HG03045 (cell line): Measurements from ENCODE around the gene CKAP5.

Experiments used
- ATAC-seq: cut with Tn5 transposase; IDR thresholded peaks from one replicate; pipeline ENCODE4 v1.9.1; 2021; ENCODE audit warnings: mild to moderate bottlenecking, moderate library complexity; ENCODE audit not compliant: unreplicated experiment

The CKAP5 gene

DNA sequence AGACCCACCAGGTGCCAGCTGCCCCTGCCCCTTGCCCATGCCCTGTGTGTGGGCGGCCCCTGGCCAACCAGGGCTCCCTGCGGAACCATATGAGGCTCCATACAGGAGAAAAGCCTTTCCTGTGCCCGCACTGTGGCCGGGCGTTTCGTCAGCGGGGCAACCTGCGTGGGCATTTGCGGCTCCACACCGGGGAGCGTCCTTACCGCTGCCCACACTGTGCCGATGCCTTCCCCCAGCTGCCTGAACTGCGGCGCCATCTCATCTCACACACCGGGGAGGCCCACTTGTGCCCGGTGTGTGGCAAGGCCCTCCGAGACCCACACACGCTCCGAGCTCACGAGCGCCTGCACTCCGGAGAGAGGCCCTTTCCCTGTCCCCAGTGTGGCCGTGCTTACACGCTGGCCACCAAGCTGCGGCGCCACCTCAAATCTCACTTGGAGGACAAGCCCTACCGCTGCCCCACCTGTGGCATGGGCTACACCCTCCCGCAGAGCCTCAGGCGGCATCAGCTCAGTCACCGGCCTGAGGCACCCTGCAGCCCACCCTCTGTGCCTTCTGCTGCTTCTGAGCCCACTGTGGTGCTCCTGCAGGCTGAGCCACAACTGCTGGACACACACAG, 140.9 kb downstream of the CKAP5 start:
- no peak for ATAC-seq

DNA sequence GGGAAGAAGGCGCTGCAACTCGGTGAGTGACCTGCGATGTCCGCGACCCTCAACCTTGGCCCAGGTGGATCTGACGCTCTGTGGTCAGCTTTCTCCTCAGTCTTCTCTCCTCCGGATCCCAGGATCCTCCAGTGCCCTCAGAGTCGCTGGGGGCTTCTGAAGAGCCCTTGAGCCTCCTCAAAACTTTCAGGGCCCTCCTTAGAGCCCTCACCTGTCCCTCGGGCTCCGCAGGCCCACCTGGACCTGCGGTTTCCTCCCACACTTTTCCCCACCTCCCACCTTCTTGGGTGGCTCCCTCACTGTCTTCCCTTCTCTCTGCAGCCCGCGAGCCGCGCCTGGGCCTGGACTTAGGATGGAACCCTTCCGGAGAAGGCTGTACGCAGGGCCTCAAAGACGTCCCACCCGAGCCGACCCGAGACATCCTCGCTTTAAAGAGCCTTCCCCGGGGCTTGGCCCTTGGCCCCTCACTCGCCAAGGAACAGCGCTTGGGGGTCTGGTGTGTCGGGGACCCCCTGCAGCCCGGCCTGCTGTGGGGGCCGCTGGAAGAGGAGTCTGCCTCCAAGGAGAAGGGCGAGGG, 144.9 kb downstream of the CKAP5 start:
- ATAC-seq, result no peak

- peak; percentile 87 for ATAC-seq
These were observed 145.6 kb downstream of the CKAP5 start, which contains the start of the genes ARHGAP1 and ZNF408 for GRCh38 chr11:46700241-46701077. TSS of gene ARHGAP1 (minus strand) at chr11:46700619. CDS start at chr11:46696107, 4,512 bp downstream. TSS of gene ZNF408 (plus strand) at chr11:46701031. CDS start at chr11:46701048, 17 bp downstream.

GRCh38 chr11:46698597-46698996, 147.5 kb downstream of the CKAP5 start:
- no peak for ATAC-seq

DNA sequence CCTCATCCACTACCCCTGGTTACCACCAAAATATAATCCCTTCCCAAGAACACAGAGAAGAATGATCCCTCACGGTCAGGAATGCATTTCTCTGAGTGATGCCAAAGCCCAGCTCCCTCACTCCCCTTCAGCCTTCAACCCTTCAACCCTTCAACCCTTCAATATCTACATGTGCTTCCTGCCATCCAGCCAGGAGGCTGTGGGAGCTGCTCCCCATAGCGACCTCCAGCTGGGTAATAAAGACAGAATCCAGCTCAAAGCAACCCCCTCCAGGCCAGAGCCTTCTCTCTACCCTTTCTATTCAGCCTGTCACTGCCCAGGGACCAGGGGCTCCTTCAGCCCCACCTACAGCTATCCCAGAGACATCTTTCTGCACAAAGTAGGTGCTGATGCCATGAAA, 148.4 kb downstream of the CKAP5 start:
- ATAC-seq, result no peak

- ATAC-seq, result no peak
These were observed 148.8 kb downstream of the CKAP5 start for GRCh38 chr11:46697303-46697702.

GRCh38 chr11:46696212-46696558, 149.9 kb downstream of the CKAP5 start:
- no peak for ATAC-seq

DNA sequence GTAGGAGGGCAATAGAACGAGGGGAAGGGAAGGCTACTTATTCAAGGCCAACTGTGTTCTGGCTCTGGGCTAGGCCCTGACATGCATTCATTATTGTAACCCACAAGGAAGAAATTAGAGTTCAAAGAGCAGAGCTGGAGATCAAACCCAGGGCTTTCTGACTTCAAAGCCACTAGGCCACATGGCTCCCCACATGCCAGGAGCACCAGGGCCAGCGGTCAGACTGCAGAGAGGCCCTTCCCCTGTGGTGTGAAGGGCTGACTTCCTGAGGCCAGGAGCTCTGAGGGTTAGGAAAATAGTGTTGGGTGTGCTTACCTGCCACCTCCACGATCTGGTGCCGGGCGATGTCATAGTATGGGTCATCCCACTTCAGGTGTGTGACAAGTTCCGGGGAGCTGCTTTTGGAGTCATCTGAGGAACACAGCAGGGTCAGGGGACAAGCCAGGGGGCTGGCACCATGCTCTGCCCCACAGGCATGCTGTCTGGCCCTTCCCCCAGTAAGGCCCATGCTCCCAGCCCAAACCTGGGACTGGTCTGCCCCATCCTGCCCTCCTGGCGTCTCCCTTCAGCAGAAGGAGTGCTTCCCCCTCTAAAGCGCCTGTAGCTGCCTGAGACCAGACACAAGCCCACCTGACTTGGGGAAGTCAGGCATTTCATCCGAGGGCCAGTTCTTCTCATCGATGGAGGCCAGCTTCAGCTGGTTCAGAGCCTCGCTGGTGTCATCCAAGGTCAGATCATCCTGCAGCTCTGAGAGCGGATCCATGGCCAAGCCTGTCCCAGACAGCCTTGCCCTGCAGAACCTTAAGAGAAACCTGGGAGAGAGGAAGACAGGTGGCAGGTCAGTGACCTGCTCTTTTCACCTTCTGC, 150.5 kb downstream of the CKAP5 start:
- no peak for ATAC-seq

DNA sequence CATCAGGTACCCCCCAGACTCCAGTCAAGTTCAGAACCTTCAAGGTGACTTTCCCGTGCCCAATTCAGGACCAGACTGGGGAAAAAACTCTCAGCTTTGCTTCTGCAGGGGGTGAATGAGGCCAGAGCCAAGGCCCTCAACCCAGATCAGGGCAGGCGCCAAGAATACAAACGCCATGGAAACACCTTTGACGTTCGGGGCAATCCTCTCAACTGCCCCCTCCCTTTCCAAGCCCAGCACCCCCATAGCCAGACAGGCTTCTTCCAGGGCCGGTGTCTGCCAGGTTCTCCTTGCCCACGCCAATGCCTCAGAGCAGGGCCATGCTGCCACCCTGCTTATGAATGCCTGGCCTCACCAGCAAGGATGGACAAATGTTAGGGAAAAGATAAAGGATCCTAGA, 151.5 kb downstream of the CKAP5 start:
- ATAC-seq, result no peak

DNA sequence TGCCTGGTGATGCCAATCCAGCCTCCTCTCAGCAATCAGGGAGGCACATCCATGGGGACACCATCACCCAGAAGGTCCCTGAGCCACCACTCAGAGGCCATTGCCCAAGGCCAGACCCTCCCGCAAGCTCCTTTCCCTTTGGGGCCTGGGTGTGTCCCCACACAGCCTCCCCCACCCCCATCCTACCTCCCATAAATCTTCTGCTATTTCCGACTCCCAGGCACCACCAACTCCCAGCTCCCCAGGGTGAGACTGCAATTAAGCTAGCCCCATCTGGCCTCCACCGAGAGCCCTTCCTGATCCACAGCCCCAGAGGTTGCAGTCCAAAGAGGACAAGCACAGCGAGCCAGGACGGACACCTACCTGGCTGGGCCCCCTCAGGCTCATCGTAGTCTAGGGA, 152.0 kb downstream of the CKAP5 start:
- ATAC-seq, result no peak

- no peak for ATAC-seq
These were observed 152.5 kb downstream of the CKAP5 start for GRCh38 chr11:46693597-46694012.
